Measurements from ENCODE around the gene KCNMA1.

DNA sequence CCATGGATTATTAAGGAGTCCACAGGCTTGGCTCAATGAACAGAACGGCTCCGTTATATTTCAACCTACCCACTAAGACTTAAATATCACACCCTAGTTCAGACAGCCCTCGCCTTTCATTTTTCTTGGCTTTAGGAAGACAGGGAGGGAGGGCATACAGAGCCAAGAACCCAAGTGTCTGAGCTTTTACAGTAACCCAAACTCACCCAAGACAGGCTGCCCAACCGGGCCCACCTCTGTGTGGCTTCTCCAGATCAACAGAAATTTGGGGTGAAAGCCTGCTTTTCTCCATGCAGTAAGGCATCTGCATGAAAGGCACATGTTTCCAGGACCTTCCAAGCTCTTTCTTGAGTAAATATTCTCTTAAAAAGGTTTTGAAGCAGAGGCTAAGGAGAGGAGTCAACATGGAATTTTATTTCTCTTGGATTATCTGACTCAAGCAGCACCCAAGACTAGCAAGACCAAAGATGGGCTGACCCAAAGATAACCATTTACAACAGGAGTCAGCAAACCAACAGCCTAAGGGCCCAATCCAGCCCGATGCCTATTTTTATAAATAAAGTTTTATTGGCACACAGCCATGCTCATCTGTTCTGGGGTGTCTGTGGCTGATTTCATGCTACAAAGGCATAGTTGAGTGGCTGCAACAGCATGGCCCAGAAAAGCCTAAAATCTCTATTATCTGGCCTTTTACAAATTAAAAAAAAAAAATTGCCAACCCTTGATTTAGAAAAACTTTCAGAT lies 90.1 kb downstream of the KCNMA1 start:
- TF ChIP-seq GATA2 (IDR thresholded peaks at IDR 0.05; ENCODE audit: low read depth, low read length) (no peak), GATA3 (IDR thresholded peaks at IDR 0.05; ENCODE audit: low read depth, low read length) (no peak)

Data from SH-SY5Y (cell line).